ENCODE results near the gene MYO16. TPM values are rescaled to one million over a fixed set of nuclear protein-coding genes. Genes with fewer than 3 reads are reported as not detected.

The MYO16 gene
- total RNA-seq: 0.35 TPM in 1 of 2 replicates, not detected in the other

DNA sequence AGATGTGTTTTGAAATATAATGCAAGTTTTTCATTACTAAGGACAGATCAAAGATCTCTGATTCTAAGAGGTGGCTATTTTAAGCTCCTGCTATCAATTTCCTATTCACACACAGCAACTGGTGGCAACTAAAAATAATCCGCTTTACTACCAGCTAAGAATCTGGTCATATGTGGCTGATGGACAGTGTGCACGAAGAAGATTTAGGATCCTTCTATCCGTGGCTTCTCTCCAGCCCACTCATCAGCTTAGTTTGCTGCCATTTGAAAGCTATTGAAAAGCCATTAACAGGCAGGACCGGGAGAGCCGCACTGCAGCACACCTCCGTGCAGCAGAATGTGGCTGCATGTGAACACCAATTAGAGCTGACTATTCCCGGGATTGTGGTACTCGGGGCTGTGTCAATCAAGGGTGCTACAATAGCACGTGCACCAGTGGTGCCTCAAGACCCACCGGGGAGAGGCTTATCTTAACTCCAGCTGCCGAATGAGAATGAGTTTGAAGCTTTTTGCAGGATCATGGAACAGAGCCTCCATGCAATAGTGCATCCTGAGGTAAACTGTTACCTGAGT lies at the start of gene MYO16:
Gene MYO16, plus strand, starts transcription at position 431 of the 572 bp plus-strand sequence. CDS start 234 bp downstream, outside the sequence.

